ENCODE results near the gene NKAPD1. TPM values are rescaled to one million over a fixed set of nuclear protein-coding genes. Genes with fewer than 3 reads are reported as not detected.
A peak's percentile ranks its signal among the peaks of the same experiment; 100 is the strongest.

The NKAPD1 gene
- total RNA-seq, 1 donor from 2014 or later: 31.2 TPM

DNA sequence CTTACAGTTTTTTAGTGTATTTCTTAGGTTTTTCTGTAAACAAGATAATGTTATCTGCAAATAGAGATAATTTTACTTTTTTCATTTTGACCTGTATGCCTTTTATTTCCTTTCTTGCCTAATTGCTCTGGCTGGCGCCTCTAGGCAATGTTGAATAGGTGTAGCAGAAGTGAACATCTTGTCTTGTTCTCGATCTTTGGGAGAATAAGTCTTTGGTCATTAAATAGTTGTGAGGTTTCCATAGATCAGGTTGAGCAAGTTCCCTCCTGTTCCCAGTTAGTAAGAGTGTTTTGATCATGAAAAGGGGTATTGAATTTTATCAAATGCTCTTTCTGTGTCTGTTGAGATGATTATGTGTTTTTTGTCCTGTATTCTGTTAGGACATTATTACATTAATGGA is 24.3 kb upstream of the NKAPD1 start:
- Mint-ChIP-seq H3K4me3 (no peak overlapping the region), H3K27ac (peak overlapping the region; percentile 19), H3K36me3 (peaks cover 69% of the 10 kb centered on the region), H3K9me3 (no peaks in the 10 kb centered on the region), H3K27me3 (no peaks in the 10 kb centered on the region), H3K4me1 (ENCODE audit: unreplicated experiment) (no peaks in the 10 kb centered on the region)
- no peak for DNase-seq (ENCODE audit: extremely low spot score, unreplicated experiment)
- no peak for TF ChIP-seq CTCF (conservative IDR thresholded peaks at IDR 0.05)

DNA sequence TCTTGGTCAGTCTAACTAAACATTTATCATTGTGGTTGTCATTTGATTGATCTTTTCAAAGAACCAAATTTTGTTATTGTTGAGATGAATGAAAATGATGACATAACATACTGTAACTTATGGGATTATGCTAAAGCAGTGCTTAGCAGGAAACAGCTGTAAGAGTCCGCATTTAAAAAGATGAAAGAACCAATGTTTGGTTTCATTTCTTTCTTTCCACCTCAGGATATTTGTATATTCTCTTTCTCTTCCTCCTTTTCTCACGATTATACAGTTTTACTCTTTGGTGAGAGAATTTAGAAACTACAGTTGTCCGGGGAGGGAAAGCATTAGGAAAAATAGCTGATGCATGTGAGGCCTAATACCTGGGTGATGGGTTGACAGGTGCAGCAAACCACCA is 23.4 kb upstream of the NKAPD1 start:
- no peak overlapping the region for H3K27ac Mint-ChIP-seq
- H3K4me3 Mint-ChIP-seq: no peak overlapping the region
- no peak for DNase-seq (ENCODE audit: extremely low spot score, unreplicated experiment)
- H3K27me3 Mint-ChIP-seq: no peaks in the 10 kb centered on the region
- no peaks in the 10 kb centered on the region for H3K4me1 Mint-ChIP-seq (ENCODE audit: unreplicated experiment)
- H3K36me3 Mint-ChIP-seq: peaks cover 62% of the 10 kb centered on the region
- TF ChIP-seq CTCF (conservative IDR thresholded peaks at IDR 0.05): no peak
- no peaks in the 10 kb centered on the region for H3K9me3 Mint-ChIP-seq

- Mint-ChIP-seq H3K27me3 (no peaks in the 10 kb centered on the region), H3K4me1 (ENCODE audit: unreplicated experiment) (no peaks in the 10 kb centered on the region), H3K36me3 (peaks cover 56% of the 10 kb centered on the region), H3K27ac (no peak overlapping the region), H3K4me3 (no peak overlapping the region), H3K9me3 (no peaks in the 10 kb centered on the region)
- no peak for DNase-seq (ENCODE audit: extremely low spot score, unreplicated experiment)
- TF ChIP-seq CTCF (conservative IDR thresholded peaks at IDR 0.05): no peak
These were observed 22.3 kb upstream of the NKAPD1 start for GRCh38 chr11:112051768-112052167.

GRCh38 chr11:112057170-112057569 is 16.9 kb upstream of the NKAPD1 start:
- Mint-ChIP-seq H3K27ac (no peak overlapping the region), H3K4me1 (ENCODE audit: unreplicated experiment) (no peaks in the 10 kb centered on the region), H3K27me3 (no peaks in the 10 kb centered on the region), H3K9me3 (no peaks in the 10 kb centered on the region), H3K36me3 (peaks cover 32% of the 10 kb centered on the region), H3K4me3 (no peak overlapping the region)
- no peak for TF ChIP-seq CTCF (conservative IDR thresholded peaks at IDR 0.05)
- DNase-seq (ENCODE audit: extremely low spot score, unreplicated experiment): no peak

DNA sequence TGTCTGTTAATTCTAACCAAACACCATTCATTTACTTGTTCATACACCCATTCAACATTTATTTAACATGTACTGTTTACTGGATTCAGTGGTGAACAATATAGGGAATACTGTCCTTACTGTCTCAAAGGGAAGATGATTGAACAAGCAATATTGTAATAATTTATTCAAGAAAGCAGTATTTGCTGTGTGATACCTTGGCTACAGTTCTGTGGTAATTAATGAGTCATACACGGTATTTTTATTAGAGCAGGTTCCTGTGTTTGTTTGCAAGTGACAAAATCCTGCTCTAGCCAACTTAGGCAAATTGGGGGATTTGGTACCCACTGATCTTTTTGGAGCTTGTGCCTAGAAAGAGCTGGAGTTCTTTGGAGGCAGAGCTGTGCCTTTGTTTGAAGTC is 16.0 kb upstream of the NKAPD1 start:
- H3K27me3 Mint-ChIP-seq: no peaks in the 10 kb centered on the region
- H3K27ac Mint-ChIP-seq: no peak overlapping the region
- H3K36me3 Mint-ChIP-seq: peaks cover 29% of the 10 kb centered on the region
- TF ChIP-seq CTCF (conservative IDR thresholded peaks at IDR 0.05): no peak
- H3K4me1 Mint-ChIP-seq (ENCODE audit: unreplicated experiment): no peaks in the 10 kb centered on the region
- DNase-seq (ENCODE audit: extremely low spot score, unreplicated experiment): no peak
- no peak overlapping the region for H3K4me3 Mint-ChIP-seq
- H3K9me3 Mint-ChIP-seq: no peaks in the 10 kb centered on the region

GRCh38 chr11:112062923-112063322 is 11.2 kb upstream of the NKAPD1 start:
- no peaks in the 10 kb centered on the region for H3K9me3 Mint-ChIP-seq
- H3K27me3 Mint-ChIP-seq: no peaks in the 10 kb centered on the region
- DNase-seq (ENCODE audit: extremely low spot score, unreplicated experiment): no peak
- TF ChIP-seq CTCF (conservative IDR thresholded peaks at IDR 0.05): no peak
- no peak overlapping the region for H3K4me3 Mint-ChIP-seq
- no peaks in the 10 kb centered on the region for H3K4me1 Mint-ChIP-seq (ENCODE audit: unreplicated experiment)
- H3K27ac Mint-ChIP-seq: no peak overlapping the region
- peaks cover 10% of the 10 kb centered on the region for H3K36me3 Mint-ChIP-seq

All from type B pancreatic cell (in vitro differentiated cells).